ENCODE results near the gene NGEF. TPM values are rescaled to one million over a fixed set of nuclear protein-coding genes. Genes with fewer than 3 reads are reported as not detected.

Gene NGEF
- total and polyA plus RNA-seq, 2 donors from 2014 or later, result 4.8 to 5.3 TPM

DNA sequence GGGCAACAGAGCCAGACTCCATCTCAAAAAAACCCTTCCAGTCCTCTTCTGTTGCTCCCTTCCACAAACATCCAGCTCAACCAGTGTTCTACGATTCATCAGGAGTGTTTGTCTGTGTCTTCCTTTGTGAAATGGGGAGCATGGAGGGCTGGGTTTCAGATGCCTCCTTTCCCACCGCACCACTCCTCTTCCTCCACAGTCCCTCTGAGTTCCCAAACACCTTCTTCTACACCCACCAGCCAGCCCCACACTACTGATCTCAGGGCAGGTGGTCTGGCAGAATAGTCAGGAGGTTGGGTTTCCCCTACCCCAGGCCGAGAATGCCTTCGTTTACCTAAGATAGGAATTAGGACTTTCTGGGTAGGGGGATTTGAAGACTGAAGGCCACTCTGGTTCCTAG, 36.9 kb downstream of the NGEF start:
- Histone ChIP-seq H3K27ac (ENCODE audit: low read depth in 2 of 2, low read length in 2 of 2) (no peak overlapping the region), H3K9me3 (ENCODE audit: control insufficient read depth in 2 of 3, insufficient read depth in 1 of 3, low read length in 3 of 3) (no peaks in the 10 kb centered on the region), H3K9ac (ENCODE audit: low read length in 3 of 3) (no peak overlapping the region), H3K4me1 (ENCODE audit: control insufficient read depth in 2 of 3, insufficient read depth in 2 of 3, low read depth in 1 of 3, low read length in 3 of 3) (no peaks in the 10 kb centered on the region), H3K27me3 (ENCODE audit: control insufficient read depth, insufficient read depth, low read length) (no peaks in the 10 kb centered on the region), H3K4me3 (ENCODE audit: low read length in 3 of 3) (no peak overlapping the region), H3K36me3 (ENCODE audit: control insufficient read depth in 2 of 3, insufficient read depth in 3 of 3, low read length in 3 of 3) (no peaks in the 10 kb centered on the region)
- intact Hi-C loops (cut with DNase I), result no loop called here
- FAIRE-seq (no peak), DNase-seq (no peak)
- TF ChIP-seq CTCF (IDR thresholded peaks at IDR 0.05; ENCODE audit: borderline replicate concordance, extremely low read depth, insufficient read depth), result no peak

GRCh38 chr2:232974396-232974795, 38.7 kb downstream of the NGEF start:
- DNase-seq (no peak), FAIRE-seq (no peak)
- Histone ChIP-seq H3K27me3 (ENCODE audit: control insufficient read depth, insufficient read depth, low read length) (no peaks in the 10 kb centered on the region), H3K4me1 (ENCODE audit: control insufficient read depth in 2 of 3, insufficient read depth in 2 of 3, low read depth in 1 of 3, low read length in 3 of 3) (no peaks in the 10 kb centered on the region), H3K36me3 (ENCODE audit: control insufficient read depth in 2 of 3, insufficient read depth in 3 of 3, low read length in 3 of 3) (no peaks in the 10 kb centered on the region), H3K4me3 (ENCODE audit: low read length in 3 of 3) (no peak overlapping the region), H3K9ac (ENCODE audit: low read length in 3 of 3) (no peak overlapping the region), H3K9me3 (ENCODE audit: control insufficient read depth in 2 of 3, insufficient read depth in 1 of 3, low read length in 3 of 3) (no peaks in the 10 kb centered on the region), H3K27ac (ENCODE audit: low read depth in 2 of 2, low read length in 2 of 2) (no peak overlapping the region)
- no peak for TF ChIP-seq CTCF (IDR thresholded peaks at IDR 0.05; ENCODE audit: borderline replicate concordance, extremely low read depth, insufficient read depth)
- intact Hi-C loops (cut with DNase I), result no loop called here

DNA sequence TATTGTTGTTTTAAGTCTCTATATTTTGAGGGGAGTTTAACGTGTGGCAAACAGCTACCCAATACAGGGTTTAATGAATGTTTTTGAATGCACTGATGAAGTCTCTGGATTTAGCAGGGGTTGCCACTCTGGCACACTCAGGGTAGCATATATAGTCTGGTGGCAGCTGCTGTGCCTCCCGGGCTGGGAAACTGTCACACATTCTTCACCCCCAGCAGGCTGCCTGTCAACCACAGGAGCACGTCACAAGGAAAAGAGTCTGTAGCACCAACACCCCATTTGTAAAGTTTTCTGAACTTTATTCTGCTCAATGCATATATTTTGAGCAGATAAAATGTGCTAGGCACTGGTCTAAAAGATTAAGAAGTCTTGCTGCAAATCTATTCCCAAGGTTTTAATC, 39.3 kb downstream of the NGEF start:
- Histone ChIP-seq H3K9me3 (ENCODE audit: control insufficient read depth in 2 of 3, insufficient read depth in 1 of 3, low read length in 3 of 3) (no peaks in the 10 kb centered on the region), H3K9ac (ENCODE audit: low read length in 3 of 3) (no peak overlapping the region), H3K36me3 (ENCODE audit: control insufficient read depth in 2 of 3, insufficient read depth in 3 of 3, low read length in 3 of 3) (no peaks in the 10 kb centered on the region), H3K4me3 (ENCODE audit: low read length in 3 of 3) (no peak overlapping the region), H3K27me3 (ENCODE audit: control insufficient read depth, insufficient read depth, low read length) (no peaks in the 10 kb centered on the region), H3K4me1 (ENCODE audit: control insufficient read depth in 2 of 3, insufficient read depth in 2 of 3, low read depth in 1 of 3, low read length in 3 of 3) (no peaks in the 10 kb centered on the region), H3K27ac (ENCODE audit: low read depth in 2 of 2, low read length in 2 of 2) (no peak overlapping the region)
- no peak for DNase-seq
- intact Hi-C loops (cut with DNase I), result no loop called here
- FAIRE-seq, result no peak
- no peak for TF ChIP-seq CTCF (IDR thresholded peaks at IDR 0.05; ENCODE audit: borderline replicate concordance, extremely low read depth, insufficient read depth)

- no peaks in the 10 kb centered on the region for H3K27me3 ChIP-seq (ENCODE audit: control insufficient read depth, insufficient read depth, low read length)
- DNase-seq (no peak), FAIRE-seq (no peak)
- no peaks in the 10 kb centered on the region for H3K36me3 ChIP-seq (ENCODE audit: control insufficient read depth in 2 of 3, insufficient read depth in 3 of 3, low read length in 3 of 3)
- intact Hi-C loops (cut with DNase I), result no loop called here
- TF ChIP-seq CTCF (IDR thresholded peaks at IDR 0.05; ENCODE audit: borderline replicate concordance, extremely low read depth, insufficient read depth), result no peak
- no peak overlapping the region for H3K4me3 ChIP-seq (ENCODE audit: low read length in 3 of 3)
- H3K27ac ChIP-seq (ENCODE audit: low read depth in 2 of 2, low read length in 2 of 2), result no peak overlapping the region
- H3K9ac ChIP-seq (ENCODE audit: low read length in 3 of 3), result no peak overlapping the region
- H3K9me3 ChIP-seq (ENCODE audit: control insufficient read depth in 2 of 3, insufficient read depth in 1 of 3, low read length in 3 of 3), result no peaks in the 10 kb centered on the region
- H3K4me1 ChIP-seq (ENCODE audit: control insufficient read depth in 2 of 3, insufficient read depth in 2 of 3, low read depth in 1 of 3, low read length in 3 of 3), result no peaks in the 10 kb centered on the region
These were observed 39.9 kb downstream of the NGEF start for GRCh38 chr2:232973011-232973735.
